Natural killer cell (primary cell): Measurements from ENCODE around the gene PIK3CA. TPM values are rescaled to one million over a fixed set of nuclear protein-coding genes. Genes with fewer than 3 reads are reported as not detected.

ENCODE experiments used
- ATAC-seq, 3 donors: fragments of 150-1000 bp in 2 of 3; fragments of 200-7000 bp in 1 of 3; cut with Tn5 transposase; 1 replicate in 1 of 3; 2 replicates in 2 of 3; pipeline ENCODE4 v1.10.0; 2021; ENCODE audit warnings: mild to moderate bottlenecking in 2 of 3, moderate library complexity in 2 of 3
- DNase-seq, 2 donors: peaks; one replicate each; pipeline versions ENCODE4 v3.0.0 to v3.0.0-alpha.2; 2013 to 2021; ENCODE audit warnings: mixed read lengths in 1 of 2
- H3K27ac ChIP-seq: one replicate; pipeline ENCODE4 v1.5.1; 2013; ENCODE audit warnings: mild to moderate bottlenecking, low read length
- H3K27me3 ChIP-seq: one replicate; pipeline ENCODE4 v1.6.1; 2013; ENCODE audit warnings: low read length; ENCODE audit not compliant: control insufficient read depth, insufficient read depth
- H3K36me3 ChIP-seq: one replicate; pipeline ENCODE4 v1.6.1; 2013; ENCODE audit warnings: low read length; ENCODE audit not compliant: control insufficient read depth, insufficient read depth
- H3K4me1 ChIP-seq: one replicate; pipeline ENCODE4 v1.6.1; 2013; ENCODE audit warnings: low read length; ENCODE audit not compliant: control insufficient read depth, insufficient read depth
- H3K4me3 ChIP-seq: one replicate; pipeline ENCODE4 v1.5.1; 2013; ENCODE audit warnings: low read length
- H3K9me3 ChIP-seq: one replicate; pipeline ENCODE4 v1.6.1; 2013; ENCODE audit warnings: low read length; ENCODE audit not compliant: control insufficient read depth, insufficient read depth
- H3K27ac Mint-ChIP-seq, 2 donors: one replicate each; pipeline ENCODE4 v1.8.0; 2022; ENCODE audit warnings: mild to moderate bottlenecking in 2 of 2, mixed read lengths in 2 of 2, moderate library complexity in 1 of 2
- H3K27me3 Mint-ChIP-seq, 2 donors: one replicate each; pipeline ENCODE4 v1.8.0; 2022; ENCODE audit warnings: low read depth in 2 of 2, mixed read lengths in 2 of 2
- H3K36me3 Mint-ChIP-seq: one replicate; pipeline ENCODE4 v1.8.0; 2022; ENCODE audit warnings: mixed read lengths
- H3K4me1 Mint-ChIP-seq, 2 donors: one replicate each; pipeline ENCODE4 v1.8.0; 2022; ENCODE audit warnings: mixed read lengths in 2 of 2
- H3K4me3 Mint-ChIP-seq: one replicate; pipeline ENCODE4 v1.8.0; 2022; ENCODE audit warnings: mild to moderate bottlenecking, moderate library complexity, mixed read lengths
- H3K9me3 Mint-ChIP-seq, 2 donors: one replicate each; pipeline ENCODE4 v1.8.0; 2022; ENCODE audit warnings: mixed read lengths in 2 of 2
- WGBS: methylation state at CpG from one replicate; pipeline ENCODE4 v1.1.7; 2013; ENCODE audit warnings: missing lambda C conversion rate; ENCODE audit not compliant: insufficient coverage; 5-methylcytosine and 5-hydroxymethylcytosine counted together
- intact Hi-C: fragments of 100-400 bp; cut with micrococcal nuclease; formaldehyde crosslinking; loops from one replicate; pipeline ENCODE4 v1.14.2; 2022
- total RNA-seq, 4 donors: library from RNA; stranded (reverse); fragments of 120-200 nt in 1 of 4; gene quantifications; one replicate each; pipeline versions ENCODE4 v1.2.3 to v1.2.4, GENCODE V29; 2013 to 2022
- TF ChIP-seq, protein P1 (sequence below): fragments of 200-600 bp; IDR thresholded peaks from one replicate; pipeline ENCODE4 v1.8.0; 2022; ENCODE audit warnings: antibody characterized with exemption

Gene PIK3CA
- total RNA-seq, 3 donors from 2014 or later (not counting 1 experiment from before 2014, with no cell fraction given) = 37.1 to 40.9 (median 40.2) TPM

GRCh38 chr3:179190581-179190980 lies 42.4 kb downstream of the PIK3CA start:
- Histone ChIP-seq H3K27ac (no peak overlapping the region), H3K9me3 (no peaks in the 10 kb centered on the region), H3K4me3 (no peak overlapping the region), H3K4me1 (no peaks in the 10 kb centered on the region), H3K27me3 (no peaks in the 10 kb centered on the region), H3K36me3 (no peaks in the 10 kb centered on the region)
- no peaks in the 10 kb centered on the region for H3K27me3 Mint-ChIP-seq
- no peak overlapping the region for H3K27ac Mint-ChIP-seq
- ATAC-seq (no peak), DNase-seq (no peak)
- no peaks in the 10 kb centered on the region for H3K9me3 Mint-ChIP-seq
- no peak overlapping the region for H3K4me3 Mint-ChIP-seq
- intact Hi-C loops = no loop called here
- TF ChIP-seq, protein P1, sequence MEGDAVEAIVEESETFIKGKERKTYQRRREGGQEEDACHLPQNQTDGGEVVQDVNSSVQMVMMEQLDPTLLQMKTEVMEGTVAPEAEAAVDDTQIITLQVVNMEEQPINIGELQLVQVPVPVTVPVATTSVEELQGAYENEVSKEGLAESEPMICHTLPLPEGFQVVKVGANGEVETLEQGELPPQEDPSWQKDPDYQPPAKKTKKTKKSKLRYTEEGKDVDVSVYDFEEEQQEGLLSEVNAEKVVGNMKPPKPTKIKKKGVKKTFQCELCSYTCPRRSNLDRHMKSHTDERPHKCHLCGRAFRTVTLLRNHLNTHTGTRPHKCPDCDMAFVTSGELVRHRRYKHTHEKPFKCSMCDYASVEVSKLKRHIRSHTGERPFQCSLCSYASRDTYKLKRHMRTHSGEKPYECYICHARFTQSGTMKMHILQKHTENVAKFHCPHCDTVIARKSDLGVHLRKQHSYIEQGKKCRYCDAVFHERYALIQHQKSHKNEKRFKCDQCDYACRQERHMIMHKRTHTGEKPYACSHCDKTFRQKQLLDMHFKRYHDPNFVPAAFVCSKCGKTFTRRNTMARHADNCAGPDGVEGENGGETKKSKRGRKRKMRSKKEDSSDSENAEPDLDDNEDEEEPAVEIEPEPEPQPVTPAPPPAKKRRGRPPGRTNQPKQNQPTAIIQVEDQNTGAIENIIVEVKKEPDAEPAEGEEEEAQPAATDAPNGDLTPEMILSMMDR = no peak
- peaks cover 46 to 51% of the 10 kb centered on the region in 2 donors for H3K4me1 Mint-ChIP-seq
- H3K36me3 Mint-ChIP-seq = no peaks in the 10 kb centered on the region
- 95% methylated on average over 6 of the region's 6 CpGs for WGBS

GRCh38 chr3:179192542-179192941 lies 44.4 kb downstream of the PIK3CA start:
- Histone ChIP-seq H3K9me3 (no peaks in the 10 kb centered on the region), H3K4me3 (no peak overlapping the region), H3K27me3 (no peaks in the 10 kb centered on the region), H3K4me1 (no peaks in the 10 kb centered on the region), H3K36me3 (no peaks in the 10 kb centered on the region), H3K27ac (no peak overlapping the region)
- Mint-ChIP-seq H3K4me1 (peaks cover 56 to 68% of the 10 kb centered on the region in 2 donors), H3K9me3 (no peaks in the 10 kb centered on the region), H3K27me3 (no peaks in the 10 kb centered on the region), H3K4me3 (no peak overlapping the region), H3K27ac (peak overlapping the region; percentile 38 to 48), H3K36me3 (no peaks in the 10 kb centered on the region)
- WGBS = 90% methylated on average over 3 of the region's 3 CpGs
- TF ChIP-seq, protein P1 = no peak
- ATAC-seq (no peak), DNase-seq (no peak)
- intact Hi-C loops = no loop called here

DNA sequence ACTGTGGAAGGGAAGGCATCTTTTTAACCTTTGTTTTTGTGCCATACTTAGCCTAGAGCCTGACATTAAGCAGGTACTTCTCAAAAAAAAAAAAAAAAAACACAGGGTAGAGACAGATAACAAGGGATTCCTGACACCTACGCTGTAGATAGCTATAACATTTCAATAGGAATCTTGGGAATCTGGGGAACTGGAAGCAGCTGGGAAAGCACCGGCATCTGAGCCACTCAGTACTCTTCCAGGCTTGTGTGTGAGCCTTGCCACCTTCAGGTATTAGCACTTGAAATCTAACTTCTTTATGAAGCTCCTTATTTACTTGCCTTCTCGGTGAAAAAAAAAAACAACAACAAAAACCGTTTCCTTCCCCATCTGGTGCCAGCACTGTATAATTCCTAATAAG lies 46.8 kb downstream of the PIK3CA start:
- no peaks in the 10 kb centered on the region for H3K4me1 ChIP-seq
- DNase-seq (no peak), ATAC-seq (no peak)
- no peak overlapping the region for H3K4me3 ChIP-seq
- Mint-ChIP-seq H3K27me3 (no peaks in the 10 kb centered on the region), H3K4me3 (no peak overlapping the region), H3K4me1 (peaks cover 58 to 68% of the 10 kb centered on the region in 2 donors), H3K27ac (peak overlapping the region; percentile 35 to 51), H3K36me3 (no peaks in the 10 kb centered on the region), H3K9me3 (no peaks in the 10 kb centered on the region)
- intact Hi-C loops = no loop called here
- H3K9me3 ChIP-seq = no peaks in the 10 kb centered on the region
- WGBS = 94% methylated on average over 3 of the region's 4 CpGs
- TF ChIP-seq, protein P1 = no peak
- H3K27me3 ChIP-seq = no peaks in the 10 kb centered on the region
- H3K36me3 ChIP-seq = peaks cover 3% of the 10 kb centered on the region
- no peak overlapping the region for H3K27ac ChIP-seq

GRCh38 chr3:179196098-179196497 lies 47.9 kb downstream of the PIK3CA start:
- H3K9me3 Mint-ChIP-seq = no peaks in the 10 kb centered on the region
- WGBS = no CpG with 5 or more reads among the region's 1 CpG
- H3K27ac ChIP-seq = no peak overlapping the region
- no peaks in the 10 kb centered on the region for H3K4me1 ChIP-seq
- intact Hi-C loops = loop anchor here (1.0 kb wide), 1 partner anchor 49 kb away; no protein-coding TSS in a partner anchor
- H3K4me3 ChIP-seq = no peak overlapping the region
- peak overlapping the region; percentile 42 for H3K4me3 Mint-ChIP-seq
- H3K36me3 ChIP-seq = peaks cover 10% of the 10 kb centered on the region
- H3K27me3 Mint-ChIP-seq = no peaks in the 10 kb centered on the region
- H3K36me3 Mint-ChIP-seq = no peaks in the 10 kb centered on the region
- no peaks in the 10 kb centered on the region for H3K27me3 ChIP-seq
- peak; percentile 50 to 75 (median 58) for ATAC-seq
- TF ChIP-seq, protein P1 = no peak
- peak overlapping the region; percentile 35 to 51 for H3K27ac Mint-ChIP-seq
- no peaks in the 10 kb centered on the region for H3K9me3 ChIP-seq
- peaks cover 51 to 56% of the 10 kb centered on the region in 2 donors for H3K4me1 Mint-ChIP-seq
- peak in 1 of 2 donors; percentile 67 for DNase-seq
